IPS-18c (cell line): ENCODE measurements around the gene FCHO1.

Experiments
- H3K4me3 ChIP-seq: 2 replicates; pipeline ENCODE4 v1.7.0; 2013; ENCODE audit warnings: low read depth, mild to moderate bottlenecking, low read length, moderate library complexity; ENCODE audit not compliant: insufficient read depth
- H3K9me3 ChIP-seq: one replicate; pipeline ENCODE4 v1.6.1; 2013; ENCODE audit warnings: mild to moderate bottlenecking, low read length, moderate library complexity; ENCODE audit not compliant: control insufficient read depth, insufficient read depth

Gene FCHO1, protein sequence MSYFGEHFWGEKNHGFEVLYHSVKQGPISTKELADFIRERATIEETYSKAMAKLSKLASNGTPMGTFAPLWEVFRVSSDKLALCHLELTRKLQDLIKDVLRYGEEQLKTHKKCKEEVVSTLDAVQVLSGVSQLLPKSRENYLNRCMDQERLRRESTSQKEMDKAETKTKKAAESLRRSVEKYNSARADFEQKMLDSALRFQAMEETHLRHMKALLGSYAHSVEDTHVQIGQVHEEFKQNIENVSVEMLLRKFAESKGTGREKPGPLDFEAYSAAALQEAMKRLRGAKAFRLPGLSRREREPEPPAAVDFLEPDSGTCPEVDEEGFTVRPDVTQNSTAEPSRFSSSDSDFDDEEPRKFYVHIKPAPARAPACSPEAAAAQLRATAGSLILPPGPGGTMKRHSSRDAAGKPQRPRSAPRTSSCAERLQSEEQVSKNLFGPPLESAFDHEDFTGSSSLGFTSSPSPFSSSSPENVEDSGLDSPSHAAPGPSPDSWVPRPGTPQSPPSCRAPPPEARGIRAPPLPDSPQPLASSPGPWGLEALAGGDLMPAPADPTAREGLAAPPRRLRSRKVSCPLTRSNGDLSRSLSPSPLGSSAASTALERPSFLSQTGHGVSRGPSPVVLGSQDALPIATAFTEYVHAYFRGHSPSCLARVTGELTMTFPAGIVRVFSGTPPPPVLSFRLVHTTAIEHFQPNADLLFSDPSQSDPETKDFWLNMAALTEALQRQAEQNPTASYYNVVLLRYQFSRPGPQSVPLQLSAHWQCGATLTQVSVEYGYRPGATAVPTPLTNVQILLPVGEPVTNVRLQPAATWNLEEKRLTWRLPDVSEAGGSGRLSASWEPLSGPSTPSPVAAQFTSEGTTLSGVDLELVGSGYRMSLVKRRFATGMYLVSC

DNA sequence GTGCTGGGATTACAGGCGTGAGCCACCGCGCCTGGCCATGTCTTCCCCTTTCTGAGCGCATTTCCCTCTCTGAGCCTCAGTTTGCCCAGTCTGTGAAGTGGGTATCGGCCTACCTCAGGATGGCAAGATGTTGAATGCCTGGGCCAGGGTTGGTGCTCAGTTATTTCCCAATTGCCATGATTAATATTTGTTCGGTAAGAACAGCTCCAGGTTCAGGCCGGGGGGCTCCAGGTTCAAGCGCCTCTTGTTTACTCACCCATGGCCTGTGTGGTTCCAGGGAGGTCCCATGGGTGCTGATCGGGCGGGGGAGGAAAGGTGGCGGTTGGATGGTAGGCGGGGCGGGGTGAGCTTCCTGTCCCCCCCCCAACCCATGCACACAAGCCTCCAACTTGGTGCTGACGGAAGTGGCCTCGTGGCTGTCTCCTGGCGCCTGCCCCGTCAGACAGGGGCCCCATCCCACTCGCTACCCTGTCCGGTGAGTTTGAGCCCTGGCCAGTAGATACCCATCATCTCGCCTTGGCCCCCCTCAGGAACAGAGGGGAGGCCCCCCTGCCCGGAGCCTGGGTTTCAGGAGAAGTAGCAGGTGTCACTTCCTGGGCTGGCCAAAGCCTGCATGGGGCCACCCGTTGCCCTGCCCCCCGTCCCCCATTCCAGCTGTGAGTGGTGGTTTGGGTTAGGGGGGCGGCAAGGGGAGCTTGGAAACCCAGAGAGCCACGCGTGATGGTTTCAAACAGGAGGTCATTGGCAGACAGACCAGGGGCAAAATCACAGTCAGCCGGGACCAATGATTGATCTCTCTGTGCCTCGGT is at the start of gene FCHO1:
FCHO1 (plus strand) TSS at position 375 of the 809 bp plus-strand sequence. CDS start 3,688 bp downstream, outside the sequence.
- no peak within 1 kb of the TSS for H3K4me3 ChIP-seq
- no peaks in the 10 kb centered on the region for H3K9me3 ChIP-seq

DNA sequence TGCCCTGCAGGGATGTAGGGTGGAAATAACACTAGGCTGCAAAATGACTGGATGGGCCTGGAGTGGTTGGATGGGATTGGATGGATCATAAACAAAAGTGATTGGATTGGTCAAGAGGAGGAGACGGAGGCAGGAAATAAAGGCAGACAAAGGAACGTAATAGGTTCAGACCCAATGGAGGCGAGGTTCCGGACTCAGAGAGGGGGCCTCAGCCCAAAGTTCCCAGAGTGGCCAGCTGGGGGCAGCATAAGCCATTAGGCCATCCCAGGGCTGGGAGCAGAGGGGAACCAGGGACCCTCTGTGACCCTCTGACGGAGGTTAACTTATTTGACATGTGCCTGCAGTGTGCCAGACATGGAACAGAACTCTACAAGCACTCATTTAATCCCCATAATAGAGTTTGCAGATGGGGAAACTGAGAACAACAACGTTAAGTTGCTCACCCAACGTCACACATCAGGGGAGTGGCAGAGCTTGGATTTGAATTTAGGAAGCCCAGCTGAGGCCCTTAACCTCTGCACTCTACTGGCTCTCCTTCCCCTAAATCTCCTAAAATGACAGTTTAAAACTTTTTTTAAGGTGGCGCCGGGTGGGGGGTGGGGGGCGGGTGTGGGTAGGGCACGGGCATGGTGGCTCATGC is 47.3 kb upstream of the FCHO1 start:
- no peaks in the 10 kb centered on the region for H3K9me3 ChIP-seq
- no peak overlapping the region for H3K4me3 ChIP-seq

DNA sequence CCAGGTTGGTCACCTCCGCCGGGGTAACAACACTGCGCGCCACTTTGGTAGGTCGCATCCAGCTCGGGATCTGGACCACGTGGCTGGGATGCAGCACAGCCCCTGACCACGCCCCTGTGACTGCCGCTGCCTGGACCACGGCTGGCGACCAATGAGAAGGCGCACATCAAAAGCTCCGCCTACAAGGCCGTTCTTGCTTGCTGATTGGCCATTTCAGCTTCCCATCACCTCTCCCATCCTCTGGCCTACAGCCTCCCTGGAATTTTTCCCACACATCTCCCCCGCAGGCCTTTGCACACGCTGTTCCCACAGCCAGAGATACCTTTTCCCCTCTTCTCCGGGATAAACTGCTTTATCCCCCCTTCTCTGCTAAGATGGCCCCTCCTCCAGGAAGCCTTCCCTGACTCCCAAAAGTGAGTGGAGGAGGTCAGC is 44.5 kb upstream of the FCHO1 start:
- no peaks in the 10 kb centered on the region for H3K9me3 ChIP-seq
- H3K4me3 ChIP-seq, result peak overlapping the region; percentile 40

DNA sequence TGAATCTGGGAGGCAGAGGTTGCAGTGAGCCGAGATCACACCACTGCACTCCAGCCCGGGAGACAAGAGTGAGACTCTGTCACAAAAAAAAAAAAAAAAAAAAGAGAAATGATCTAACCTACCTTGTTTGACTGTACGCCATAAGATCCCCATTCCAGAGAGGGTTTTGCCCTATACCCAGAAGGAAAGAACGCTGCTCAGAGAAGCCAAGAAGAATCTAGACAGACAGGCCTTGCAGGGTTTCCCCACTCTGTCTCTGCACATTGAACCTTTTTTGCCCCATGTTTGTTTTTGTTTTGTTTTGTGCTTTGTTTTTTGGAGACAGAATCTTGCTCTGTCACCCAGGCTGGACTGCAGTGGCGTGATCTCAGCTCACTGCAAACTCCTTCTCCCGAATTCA is 39.4 kb upstream of the FCHO1 start:
- H3K9me3 ChIP-seq, result no peaks in the 10 kb centered on the region
- H3K4me3 ChIP-seq, result no peak overlapping the region

DNA sequence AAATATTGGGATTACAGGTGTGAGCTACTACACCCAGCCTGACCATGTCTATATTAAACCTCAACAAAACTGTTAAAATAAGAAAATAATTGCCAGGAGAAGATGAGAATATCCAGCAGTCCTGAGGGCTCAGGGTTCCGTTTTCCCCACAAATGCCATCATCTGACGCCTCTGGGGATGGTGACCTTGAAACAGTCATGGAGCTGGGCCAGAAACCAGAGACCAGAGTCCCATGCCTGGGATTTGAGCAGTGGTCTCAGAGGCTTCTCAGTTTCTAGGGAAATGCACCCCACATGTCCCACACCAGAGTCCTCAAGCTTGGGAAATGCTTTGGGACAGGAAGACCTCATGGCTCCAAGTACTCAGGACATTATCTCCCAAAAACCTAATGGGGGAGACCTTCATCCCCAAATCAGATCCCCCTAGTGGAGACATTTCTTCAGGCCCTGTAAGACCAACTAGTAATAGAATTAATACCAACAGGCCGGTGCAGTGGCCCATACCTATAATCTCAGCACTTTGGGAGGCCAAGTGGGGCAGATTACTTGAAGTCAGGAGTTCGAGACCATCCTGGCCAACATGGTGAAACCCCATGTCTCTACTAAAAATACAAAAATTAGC is 34.9 kb upstream of the FCHO1 start:
- H3K9me3 ChIP-seq, result no peaks in the 10 kb centered on the region
- no peak overlapping the region for H3K4me3 ChIP-seq

DNA sequence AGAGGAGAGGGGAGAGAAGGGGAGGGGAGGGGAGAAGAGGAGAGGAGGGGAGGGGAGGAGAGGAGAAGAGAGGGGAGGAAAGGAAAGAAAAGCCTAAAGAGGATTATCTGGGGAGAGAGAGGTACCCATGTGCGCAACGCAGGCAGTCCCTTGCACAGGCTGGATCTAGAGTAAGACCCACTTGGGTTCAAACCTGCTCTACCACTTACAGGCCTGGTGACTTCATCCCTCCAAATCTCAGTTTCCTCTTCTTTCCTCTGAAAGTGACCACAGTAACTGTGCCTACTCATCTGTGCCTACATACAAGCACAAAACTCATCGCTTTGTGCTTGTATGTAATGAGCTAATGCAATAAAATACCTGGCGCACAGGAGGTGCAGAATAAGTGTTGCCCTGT is 32.7 kb upstream of the FCHO1 start:
- H3K4me3 ChIP-seq, result peak overlapping the region; percentile 76
- H3K9me3 ChIP-seq, result no peaks in the 10 kb centered on the region

DNA sequence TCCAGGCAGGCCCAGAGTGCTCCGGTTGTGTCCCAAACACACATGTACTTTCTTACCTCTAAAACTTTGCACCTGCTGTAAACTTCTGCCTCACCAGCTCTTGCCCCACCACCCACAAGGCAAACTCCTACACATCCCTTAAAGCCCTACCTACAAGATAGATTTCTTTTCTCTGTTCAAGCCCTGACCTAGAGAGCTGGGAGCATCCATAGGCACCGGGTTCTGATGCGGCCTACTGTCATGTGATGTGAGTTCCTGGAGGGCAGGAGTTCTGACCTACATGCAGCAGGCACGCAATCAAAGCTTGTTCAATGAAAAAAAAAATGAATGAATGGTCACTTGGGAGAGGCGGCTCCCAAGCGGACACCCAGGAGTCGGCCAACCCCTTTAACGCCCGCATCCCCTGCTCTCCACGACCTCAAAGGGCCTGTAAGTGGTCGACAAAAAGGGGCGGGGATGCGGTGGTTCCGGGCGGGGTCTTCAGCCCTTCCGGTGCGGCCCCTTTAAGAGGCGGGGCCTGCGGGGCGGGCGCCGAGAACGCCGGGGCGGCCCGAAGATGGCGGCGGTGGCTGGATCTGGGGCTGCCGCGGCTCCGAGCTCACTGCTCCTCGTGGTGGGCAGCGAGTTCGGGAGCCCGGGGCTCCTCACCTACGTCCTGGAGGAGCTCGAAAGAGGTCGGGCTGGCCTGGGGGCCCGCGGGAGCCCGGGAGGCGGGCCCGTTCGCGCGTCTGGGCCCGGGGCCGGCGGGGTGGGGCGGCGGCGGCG is 32.1 kb upstream of the FCHO1 start, which contains the start of gene MAP1S:
MAP1S (plus strand) TSS at position 534 of the 765 bp plus-strand sequence; CDS start at position 557, 23 bp downstream.
- Histone ChIP-seq H3K4me3 (peak within 1 kb of the TSS; percentile 76), H3K9me3 (no peaks in the 10 kb centered on the region)

DNA sequence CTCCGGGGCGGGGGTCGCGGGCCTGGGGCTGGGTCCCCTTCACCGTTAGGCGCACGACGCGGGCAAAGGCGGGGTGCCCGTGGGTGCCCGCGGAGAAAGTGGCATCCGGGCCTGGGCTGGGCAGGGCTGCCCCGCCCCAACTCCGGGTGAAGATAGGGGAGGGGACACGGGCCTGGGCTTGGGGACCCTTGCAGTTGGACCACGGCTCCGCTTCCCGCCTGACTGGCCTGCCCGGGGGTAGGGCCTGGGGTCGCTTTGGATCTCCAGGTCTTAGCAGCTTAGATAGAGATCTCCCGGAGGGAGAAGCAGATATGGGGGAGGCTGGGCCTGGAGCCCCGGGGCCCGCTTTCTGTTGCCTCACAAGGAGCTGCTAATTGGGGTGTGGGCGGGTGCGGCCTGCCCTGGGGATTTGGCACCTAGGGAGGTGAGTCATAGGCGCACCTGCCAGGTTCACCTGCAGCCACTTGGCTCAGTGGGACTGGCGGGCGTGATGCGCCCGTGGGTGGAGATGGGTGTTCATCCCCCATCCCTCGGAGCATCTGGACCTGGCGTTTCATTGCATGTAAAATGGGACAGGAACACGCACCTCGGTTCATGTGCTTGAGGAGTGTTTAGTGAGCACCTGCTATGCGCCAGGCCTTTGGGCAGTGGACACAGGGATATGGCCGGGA is 31.4 kb upstream of the FCHO1 start:
- Histone ChIP-seq H3K4me3 (peak overlapping the region; percentile 76), H3K9me3 (no peaks in the 10 kb centered on the region)

DNA sequence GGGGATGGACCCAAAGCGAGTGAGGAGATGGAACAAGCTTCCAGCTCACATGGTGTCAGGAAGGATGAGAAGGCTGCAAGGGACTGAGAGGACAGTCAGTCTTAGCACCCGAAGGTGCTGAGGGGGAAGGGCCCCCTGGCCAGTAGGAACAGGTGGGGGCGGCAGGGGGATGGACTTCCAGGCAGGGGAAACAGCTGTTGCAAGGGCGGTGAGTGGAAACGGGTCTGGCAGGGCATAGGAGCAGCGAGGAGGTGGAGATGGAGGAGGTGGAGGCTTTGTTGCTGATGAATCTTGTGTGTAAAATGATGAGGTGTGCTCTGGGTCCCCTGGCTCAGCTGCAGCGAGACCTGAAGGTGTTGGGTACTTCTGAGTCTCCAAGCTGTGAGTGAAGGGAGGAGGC is 30.8 kb upstream of the FCHO1 start:
- H3K4me3 ChIP-seq, result peak overlapping the region; percentile 76
- H3K9me3 ChIP-seq, result no peaks in the 10 kb centered on the region

DNA sequence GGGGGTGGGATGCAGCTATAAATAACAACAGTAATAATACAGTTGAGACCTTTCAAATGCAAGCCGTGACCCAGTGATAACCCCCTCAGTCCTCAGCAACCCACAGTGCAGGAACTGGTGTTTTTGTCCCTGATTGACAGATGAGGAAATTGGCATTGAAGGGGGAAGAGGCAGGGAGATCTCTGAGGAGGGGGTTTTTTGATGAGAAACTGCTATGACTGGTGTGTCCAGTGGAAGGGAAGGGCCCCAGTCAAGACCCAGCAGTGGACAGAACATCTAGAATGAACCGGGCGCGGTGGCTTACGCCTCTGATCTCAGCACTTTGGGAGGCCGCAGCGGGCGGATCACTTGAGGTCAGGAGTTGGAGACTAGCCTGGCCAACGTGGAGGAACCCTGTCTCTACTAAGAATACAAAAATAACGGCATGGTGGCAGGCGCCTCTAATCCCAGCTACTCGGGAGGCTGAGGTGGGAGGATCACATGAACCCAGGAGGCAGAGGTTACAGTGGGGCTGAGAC is 30.1 kb upstream of the FCHO1 start:
- H3K4me3 ChIP-seq, result no peak overlapping the region
- no peaks in the 10 kb centered on the region for H3K9me3 ChIP-seq

DNA sequence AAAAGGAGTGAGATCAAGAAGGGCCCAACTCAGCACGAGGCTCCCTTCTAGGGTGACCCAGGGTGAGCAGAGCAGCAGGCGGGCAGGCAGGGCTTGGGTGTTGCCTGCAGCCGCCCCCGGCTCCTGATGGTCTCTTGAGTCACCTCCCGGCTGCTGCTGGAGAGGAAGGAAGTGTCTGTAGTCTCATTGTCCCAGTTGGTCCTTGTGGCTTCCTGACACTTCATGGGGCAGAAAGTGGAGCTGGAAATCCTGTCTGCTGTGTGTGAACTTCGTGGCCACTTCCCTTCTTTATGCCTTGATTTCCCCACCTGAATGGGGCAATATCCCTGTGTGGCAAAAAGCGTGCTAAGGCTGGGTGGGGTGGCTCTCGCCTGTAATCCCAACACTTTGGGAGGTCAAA is 29.5 kb upstream of the FCHO1 start:
- Histone ChIP-seq H3K9me3 (no peaks in the 10 kb centered on the region), H3K4me3 (no peak overlapping the region)

DNA sequence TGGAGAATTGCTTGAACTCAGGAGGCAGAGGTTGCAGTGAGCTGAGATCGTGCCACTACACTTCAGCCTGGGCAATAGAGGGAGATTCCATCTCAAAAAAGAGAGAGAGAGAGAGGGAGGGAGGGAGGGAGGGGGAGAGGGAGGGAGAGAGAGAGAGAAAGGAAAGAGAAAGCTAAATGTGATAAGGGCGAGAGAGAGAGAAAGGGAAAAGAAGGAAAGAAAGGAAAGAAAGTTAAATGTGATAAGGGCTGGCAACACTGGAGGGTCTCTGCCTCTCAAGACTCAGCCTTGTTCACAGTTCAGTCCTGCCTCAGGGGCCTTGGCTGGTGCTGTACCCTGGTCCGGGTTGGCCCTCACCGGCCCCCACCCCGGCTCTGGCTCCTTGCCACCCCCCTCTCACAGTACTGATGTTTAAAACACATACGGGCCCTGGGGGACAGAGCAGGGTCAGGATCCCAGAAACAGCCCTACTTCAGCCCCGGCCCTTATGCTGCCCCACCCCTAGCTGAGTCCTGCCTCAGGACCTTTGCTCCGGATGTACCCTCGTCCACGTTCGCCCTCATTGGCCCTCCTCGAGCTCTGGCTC is 28.5 kb upstream of the FCHO1 start:
- Histone ChIP-seq H3K9me3 (no peaks in the 10 kb centered on the region), H3K4me3 (no peak overlapping the region)

DNA sequence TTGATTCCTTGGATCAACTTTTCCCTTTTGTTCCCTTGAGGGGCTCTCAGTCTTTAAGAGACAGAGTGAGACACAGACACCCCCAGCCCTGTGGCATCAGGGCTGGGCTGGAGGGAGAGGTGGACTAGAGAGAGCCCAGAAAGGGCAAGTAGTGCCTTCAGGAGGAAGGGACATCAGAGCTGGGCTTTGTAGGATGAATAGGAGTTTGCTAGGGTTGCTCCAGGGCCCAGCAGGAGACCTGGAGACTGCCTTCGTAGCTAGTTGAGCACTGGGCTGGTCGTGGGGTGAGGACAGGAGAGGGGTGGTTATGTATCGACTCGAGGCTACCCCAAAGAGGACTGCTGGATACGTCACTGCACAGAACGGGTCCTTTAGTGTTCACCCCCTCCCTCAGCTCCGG is 26.6 kb upstream of the FCHO1 start:
- no peak overlapping the region for H3K4me3 ChIP-seq
- H3K9me3 ChIP-seq, result no peaks in the 10 kb centered on the region

DNA sequence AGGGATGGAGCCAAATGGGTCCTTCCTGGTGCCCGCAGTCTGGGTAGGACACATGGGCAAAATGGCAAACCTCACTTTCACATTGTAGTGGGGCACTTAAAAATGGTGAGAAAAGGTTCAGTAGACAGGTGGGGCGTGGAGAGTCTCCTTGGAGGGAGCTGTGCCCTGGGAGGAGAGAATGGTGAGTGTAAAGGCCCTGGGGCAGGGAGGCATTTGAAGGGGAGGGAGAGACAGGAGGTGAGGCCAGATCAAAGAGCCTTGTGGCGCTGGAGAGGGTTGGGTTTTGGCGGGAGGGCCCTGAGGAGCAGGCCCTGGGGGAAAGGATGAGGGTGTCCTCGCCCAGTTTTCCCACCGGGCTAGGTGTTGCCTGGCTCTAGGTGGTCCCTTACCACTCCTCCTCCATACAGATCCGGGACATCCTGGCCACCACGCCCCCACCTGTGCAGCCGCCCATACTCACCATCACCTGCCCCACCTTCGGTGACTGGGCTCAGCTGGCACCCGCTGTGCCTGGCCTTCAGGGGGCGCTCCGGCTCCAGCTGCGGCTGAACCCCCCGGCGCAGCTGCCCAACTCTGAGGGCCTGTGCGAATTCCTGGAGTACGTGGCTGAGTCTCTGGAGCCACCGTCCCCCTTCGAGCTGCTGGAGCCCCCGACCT is 25.7 kb upstream of the FCHO1 start:
- Histone ChIP-seq H3K9me3 (no peaks in the 10 kb centered on the region), H3K4me3 (no peak overlapping the region)
